ENCODE data around the gene MARCHF5.

MARCHF5 gene

GRCh38 chr10:92263396-92263795, 27.6 kb upstream of the MARCHF5 start:
- no peak for TF ChIP-seq CTCF (IDR thresholded peaks at IDR 0.05; ENCODE audit: borderline replicate concordance, insufficient read depth, low read depth, low read length)

DNA sequence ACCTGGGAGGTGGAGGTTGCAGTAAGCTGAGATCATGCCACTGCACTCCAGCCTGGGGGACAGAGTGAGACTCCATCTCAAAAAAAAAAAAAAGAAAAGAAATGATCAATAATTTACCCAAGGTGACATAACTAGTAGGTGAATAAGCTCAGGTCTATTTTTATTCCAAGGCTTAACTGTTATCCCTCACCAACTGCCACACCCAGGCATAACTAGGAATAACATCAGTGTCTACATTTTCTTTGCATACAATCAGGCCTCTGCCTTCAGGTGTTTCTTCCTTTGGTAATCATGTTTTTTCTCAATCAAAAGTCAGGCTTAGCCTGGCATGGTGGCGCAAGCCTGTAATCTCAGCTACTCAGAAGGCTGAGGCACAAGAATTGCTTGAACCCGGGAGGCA, 26.7 kb upstream of the MARCHF5 start:
- H3K4me3 ChIP-seq (ENCODE audit: low read depth, low read length) = no peak overlapping the region
- TF ChIP-seq CTCF (IDR thresholded peaks at IDR 0.05; ENCODE audit: borderline replicate concordance, insufficient read depth, low read depth, low read length) = no peak

More at GRCh38 chr10:92263396-92263795, 27.6 kb upstream of the MARCHF5 start:
- H3K4me3 ChIP-seq (ENCODE audit: low read depth, low read length) = no peak overlapping the region

DNA sequence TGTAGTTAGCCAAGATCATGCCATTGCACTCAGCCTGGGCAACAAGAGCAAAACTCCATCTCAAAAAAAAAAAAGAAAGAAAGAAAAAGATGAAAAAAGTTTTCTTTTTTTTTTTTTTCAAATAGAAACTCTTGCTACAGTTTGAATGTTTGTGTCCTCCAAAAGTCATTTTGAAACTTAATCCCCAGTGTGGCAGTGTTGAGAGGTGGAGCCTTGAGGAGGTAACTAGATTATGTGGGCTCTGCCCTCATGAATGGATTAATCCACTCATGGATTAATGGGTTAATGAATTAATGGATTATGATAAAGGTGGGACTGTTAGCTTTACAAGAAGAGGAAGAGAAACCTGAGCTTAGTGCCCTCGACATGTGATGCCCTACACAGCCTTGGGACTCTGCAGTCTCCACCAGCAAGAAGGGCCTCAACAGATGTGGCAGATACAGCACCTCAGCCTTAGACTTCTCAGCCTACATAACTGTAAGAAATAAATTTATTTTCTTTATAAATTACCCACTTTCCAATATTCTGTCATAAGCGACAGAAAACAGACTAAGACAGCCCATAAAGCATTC, 25.2 kb upstream of the MARCHF5 start:
- TF ChIP-seq CTCF (IDR thresholded peaks at IDR 0.05; ENCODE audit: borderline replicate concordance, insufficient read depth, low read depth, low read length) = no peak
- H3K4me3 ChIP-seq (ENCODE audit: low read depth, low read length) = no peak overlapping the region

DNA sequence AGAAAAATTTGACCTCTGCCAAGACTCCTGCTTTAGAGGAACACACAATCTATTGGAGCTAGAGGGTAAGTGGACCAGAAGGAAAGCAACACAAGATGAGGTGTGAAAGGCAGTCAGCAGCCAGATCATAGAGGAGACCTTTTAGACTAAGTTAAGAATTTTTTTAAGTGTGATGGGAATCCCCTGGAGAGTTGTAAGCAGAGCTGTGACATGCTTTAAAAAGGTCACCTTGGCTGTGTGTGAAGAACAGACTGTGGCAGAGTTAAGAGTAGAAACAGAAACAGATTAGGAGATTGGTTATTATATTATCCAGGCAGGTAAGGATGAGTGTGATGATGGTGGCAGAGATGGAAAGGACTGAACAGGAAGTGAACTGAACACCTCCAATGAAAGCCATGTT, 23.6 kb upstream of the MARCHF5 start:
- H3K4me3 ChIP-seq (ENCODE audit: low read depth, low read length) = no peak overlapping the region
- no peak for TF ChIP-seq CTCF (IDR thresholded peaks at IDR 0.05; ENCODE audit: borderline replicate concordance, insufficient read depth, low read depth, low read length)

DNA sequence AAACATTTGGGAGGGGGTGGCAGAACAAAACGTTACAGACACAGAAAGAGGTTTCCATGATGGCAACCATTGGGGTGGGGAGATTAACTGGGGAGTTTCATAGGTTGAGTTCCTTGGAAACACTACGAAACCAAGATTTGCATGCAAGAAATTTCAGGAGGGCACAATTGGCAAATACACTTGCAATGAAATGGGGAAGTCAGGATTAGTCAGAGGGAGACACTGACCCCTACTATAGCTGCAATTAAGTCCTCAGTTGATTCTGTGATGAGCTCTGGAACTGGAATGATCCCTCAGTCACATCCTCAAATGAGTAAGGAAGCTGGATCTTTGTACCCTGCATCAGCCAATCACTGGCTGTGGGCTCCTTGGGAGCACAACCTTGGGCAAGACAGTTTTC, 22.2 kb upstream of the MARCHF5 start:
- no peak overlapping the region for H3K4me3 ChIP-seq (ENCODE audit: low read depth, low read length)
- no peak for TF ChIP-seq CTCF (IDR thresholded peaks at IDR 0.05; ENCODE audit: borderline replicate concordance, insufficient read depth, low read depth, low read length)

GRCh38 chr10:92274071-92274470, 16.9 kb upstream of the MARCHF5 start:
- no peak overlapping the region for H3K4me3 ChIP-seq (ENCODE audit: low read depth, low read length)
- no peak for TF ChIP-seq CTCF (IDR thresholded peaks at IDR 0.05; ENCODE audit: borderline replicate concordance, insufficient read depth, low read depth, low read length)

GRCh38 chr10:92278996-92279696, 11.8 kb upstream of the MARCHF5 start:
- no peak overlapping the region for H3K4me3 ChIP-seq (ENCODE audit: low read depth, low read length)
- no peak for TF ChIP-seq CTCF (IDR thresholded peaks at IDR 0.05; ENCODE audit: borderline replicate concordance, insufficient read depth, low read depth, low read length)
